Mucosa of descending colon (tissue), 3 donors: ENCODE results near the gene FMO2. TPM values are rescaled to one million over a fixed set of nuclear protein-coding genes. Genes with fewer than 3 reads are reported as not detected.
"Not testable (repeated sequence)": the region's sequence is repeated elsewhere in the genome, so short reads cannot be mapped to it uniquely, and the experiment has no call there.

Source experiments
- ATAC-seq: fragments of 200-7000 bp; cut with Tn5 transposase; one replicate; pipeline ENCODE4 v1.9.1; 2020; ENCODE audit warnings: mild to moderate bottlenecking, moderate library complexity
- DNase-seq, 3 donors: peaks; one replicate each; pipeline ENCODE4 v3.0.0-alpha.2; 2020
- H3K36me3 ChIP-seq: fragments of 200-600 bp; one replicate; pipeline ENCODE4 v1.8.0; 2021; ENCODE audit warnings: low read depth, mild to moderate bottlenecking
- H3K4me1 ChIP-seq: fragments of 200-600 bp; one replicate; pipeline ENCODE4 v1.8.0; 2021; ENCODE audit warnings: low read depth, mild to moderate bottlenecking
- H3K4me3 ChIP-seq: fragments of 200-600 bp; one replicate; pipeline ENCODE4 v1.8.0; 2021; ENCODE audit warnings: mild to moderate bottlenecking
- H3K9me3 ChIP-seq: fragments of 200-600 bp; one replicate; pipeline ENCODE4 v1.8.0; 2021; ENCODE audit warnings: mild to moderate bottlenecking
- intact Hi-C, 2 donors: fragments of 100-400 bp; cut with DNase I in 1 of 2; cut with micrococcal nuclease in 1 of 2; formaldehyde crosslinking; loops; one replicate each; pipeline versions ENCODE4 v1.11.0 to v1.11.1; 2022; cut with DNase I, micrococcal nuclease
- total RNA-seq, 3 donors: library from RNA; stranded (reverse); fragmentation: NEBNext Ultra II Directional in 2 of 3; extraction: Animal tissue kit (Norgen Biotek cat#: 25700) in 2 of 3; gene quantifications; one replicate each; pipeline versions ENCODE4 v1.2.1 to v1.2.4, GENCODE V29; 2021 to 2023
- TF ChIP-seq, protein P1 (sequence below): fragments of 200-600 bp; IDR thresholded peaks from one replicate; pipeline ENCODE4 v1.8.0; 2022; ENCODE audit warnings: antibody characterized with exemption, mild to moderate bottlenecking
- donor health status: DM: no; HTN: no; CAD: no; lungs with moderate emphysema.
- donor health status: DM: no; HTN: no; CAD: no.
- donor health status: DM: no; HTN: yes; CAD: no.

The FMO2 gene
- total RNA-seq, 3 donors from 2014 or later: 0.55 to 6.1 (median 1.2) TPM

DNA sequence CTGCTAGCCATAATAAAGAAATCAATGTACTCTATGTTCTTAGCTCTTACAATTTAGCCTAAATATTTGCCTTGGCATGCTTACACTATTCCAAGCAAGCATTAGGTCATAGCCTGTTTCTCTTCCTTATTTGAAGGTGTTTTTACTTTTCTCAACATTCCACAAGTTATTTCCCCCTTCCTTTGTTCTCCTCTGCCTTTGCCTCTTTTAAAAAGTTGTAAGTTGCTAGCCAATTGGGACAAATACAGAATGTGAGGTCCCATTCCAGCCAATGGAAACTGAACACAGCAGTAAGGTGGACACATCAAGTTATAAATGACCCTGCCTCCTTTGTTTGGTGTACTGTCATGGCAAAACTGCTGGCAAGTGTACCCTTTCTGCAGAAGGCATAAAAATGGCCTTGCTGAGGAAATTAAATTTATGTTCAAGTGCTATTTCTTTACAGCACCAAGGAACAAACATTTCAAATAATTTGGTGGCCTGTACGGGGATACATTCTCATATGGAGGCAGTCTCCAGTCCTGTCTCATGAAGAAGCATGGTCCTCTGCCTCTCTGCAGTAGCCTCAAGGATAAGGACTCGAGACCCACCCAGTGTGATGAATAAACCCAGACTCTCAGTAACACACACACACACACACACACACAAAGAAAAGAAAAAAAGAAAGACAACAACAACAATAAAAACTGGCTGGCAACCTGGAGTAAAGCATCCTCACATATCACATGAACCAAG is 34.4 kb downstream of the FMO2 start:
- DNase-seq (no peak), ATAC-seq (no peak)
- Histone ChIP-seq H3K9me3 (no peaks in the 10 kb centered on the region), H3K36me3 (no peaks in the 10 kb centered on the region), H3K4me3 (no peak overlapping the region), H3K4me1 (peaks cover 4% of the 10 kb centered on the region)
- intact Hi-C loops: no loop called here
- TF ChIP-seq, protein P1, sequence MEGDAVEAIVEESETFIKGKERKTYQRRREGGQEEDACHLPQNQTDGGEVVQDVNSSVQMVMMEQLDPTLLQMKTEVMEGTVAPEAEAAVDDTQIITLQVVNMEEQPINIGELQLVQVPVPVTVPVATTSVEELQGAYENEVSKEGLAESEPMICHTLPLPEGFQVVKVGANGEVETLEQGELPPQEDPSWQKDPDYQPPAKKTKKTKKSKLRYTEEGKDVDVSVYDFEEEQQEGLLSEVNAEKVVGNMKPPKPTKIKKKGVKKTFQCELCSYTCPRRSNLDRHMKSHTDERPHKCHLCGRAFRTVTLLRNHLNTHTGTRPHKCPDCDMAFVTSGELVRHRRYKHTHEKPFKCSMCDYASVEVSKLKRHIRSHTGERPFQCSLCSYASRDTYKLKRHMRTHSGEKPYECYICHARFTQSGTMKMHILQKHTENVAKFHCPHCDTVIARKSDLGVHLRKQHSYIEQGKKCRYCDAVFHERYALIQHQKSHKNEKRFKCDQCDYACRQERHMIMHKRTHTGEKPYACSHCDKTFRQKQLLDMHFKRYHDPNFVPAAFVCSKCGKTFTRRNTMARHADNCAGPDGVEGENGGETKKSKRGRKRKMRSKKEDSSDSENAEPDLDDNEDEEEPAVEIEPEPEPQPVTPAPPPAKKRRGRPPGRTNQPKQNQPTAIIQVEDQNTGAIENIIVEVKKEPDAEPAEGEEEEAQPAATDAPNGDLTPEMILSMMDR: no peak

DNA sequence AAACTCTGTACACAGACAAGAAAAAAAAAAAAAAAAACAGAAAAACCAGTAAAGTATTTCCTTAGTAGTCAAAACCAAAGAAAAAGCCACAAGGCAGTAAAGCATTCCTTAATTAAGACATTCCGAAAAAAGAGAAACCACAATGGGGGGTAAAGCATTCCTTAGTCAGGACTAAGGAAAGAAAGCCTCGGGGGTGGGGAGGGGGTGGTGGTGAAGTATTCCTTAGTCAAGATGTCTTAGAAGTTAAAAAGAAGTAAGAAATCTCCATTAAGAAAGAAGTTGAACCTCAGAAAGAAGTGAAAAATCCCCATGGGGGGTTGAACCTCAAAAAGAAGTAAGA is 35.0 kb downstream of the FMO2 start:
- intact Hi-C loops: no loop called here
- ATAC-seq: no peak
- peaks cover 4% of the 10 kb centered on the region for H3K4me1 ChIP-seq

DNA sequence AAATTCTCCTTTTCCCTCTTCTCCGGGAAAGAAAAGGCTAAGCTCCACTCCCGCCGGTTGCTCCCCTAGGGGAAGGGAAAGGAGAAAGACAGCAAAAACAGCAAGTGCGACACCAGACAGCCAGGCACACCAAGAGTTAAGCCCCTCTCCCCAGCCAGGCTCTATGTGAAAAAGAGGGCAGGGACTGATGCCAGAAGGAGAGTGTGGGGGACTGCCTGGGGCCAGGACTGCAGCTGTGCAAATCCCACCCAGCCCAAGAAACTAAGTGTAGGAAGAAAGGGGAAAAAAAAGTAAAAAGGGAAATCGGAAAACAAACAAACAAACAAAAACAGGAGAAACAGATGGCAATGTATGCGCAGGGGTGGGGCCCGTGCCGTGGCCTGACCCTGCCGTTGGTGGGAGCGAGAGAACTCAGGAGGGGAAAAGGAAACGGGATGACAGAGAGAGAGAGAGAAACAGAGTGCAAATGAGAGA is 35.5 kb downstream of the FMO2 start:
- H3K9me3 ChIP-seq: no peaks in the 10 kb centered on the region
- no peak overlapping the region for H3K4me3 ChIP-seq
- ATAC-seq: no peak
- peaks cover 4% of the 10 kb centered on the region for H3K4me1 ChIP-seq
- TF ChIP-seq, protein P1: no peak
- DNase-seq: no peak
- intact Hi-C loops: no loop called here
- H3K36me3 ChIP-seq: no peaks in the 10 kb centered on the region

More for the DNA sequence above, 35.0 kb downstream of the FMO2 start:
- H3K9me3 ChIP-seq: no peaks in the 10 kb centered on the region
- TF ChIP-seq, protein P1: no peak
- DNase-seq: no peak
- no peak overlapping the region for H3K4me3 ChIP-seq
- H3K36me3 ChIP-seq: no peaks in the 10 kb centered on the region

DNA sequence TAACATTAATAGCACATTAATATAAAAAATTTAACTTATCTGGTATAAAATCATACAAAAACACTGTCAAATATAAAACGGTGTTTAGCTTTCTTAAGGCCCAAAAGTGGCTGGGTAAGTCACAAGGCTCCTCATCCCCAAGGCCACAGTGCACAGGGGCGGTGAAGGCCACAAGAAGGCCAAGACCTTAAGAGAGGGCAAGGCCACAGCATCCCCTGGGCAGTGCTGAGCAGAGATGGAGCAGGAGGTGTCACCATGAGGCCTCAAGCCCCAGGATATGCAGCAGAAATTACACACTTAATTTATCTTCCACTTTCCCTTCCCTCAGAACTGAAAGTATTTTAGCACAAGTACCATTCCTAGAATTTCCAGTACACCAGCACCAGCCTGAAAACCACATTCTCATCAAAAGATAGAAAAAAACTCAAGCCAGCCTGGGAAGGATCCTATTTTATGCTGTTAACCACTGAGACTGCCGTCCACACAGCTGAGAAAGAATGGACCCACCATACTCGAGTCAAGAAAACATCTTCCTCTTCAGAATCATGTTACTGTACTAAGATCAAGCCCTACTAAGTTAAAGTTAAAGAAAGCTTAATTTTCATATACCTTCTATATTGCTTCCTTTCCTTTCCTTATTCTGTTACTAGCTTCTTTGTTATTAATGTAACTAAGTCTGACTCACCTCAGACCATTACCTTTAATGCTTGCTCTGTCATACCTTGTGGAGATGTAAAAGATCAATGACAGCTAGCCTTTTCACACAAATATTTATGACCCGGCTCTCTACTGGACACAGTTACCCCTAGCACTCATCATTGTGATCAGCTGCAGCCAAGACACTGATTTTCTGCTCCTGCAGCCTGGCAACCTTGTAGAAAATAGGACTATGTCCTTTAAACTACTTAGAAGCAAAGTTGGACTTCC is 36.8 kb downstream of the FMO2 start:
- no peaks in the 10 kb centered on the region for H3K36me3 ChIP-seq
- ATAC-seq: no peak
- DNase-seq: no peak
- H3K9me3 ChIP-seq: no peaks in the 10 kb centered on the region
- H3K4me1 ChIP-seq: peaks cover 4% of the 10 kb centered on the region
- TF ChIP-seq, protein P1: no peak
- intact Hi-C loops: no loop called here
- H3K4me3 ChIP-seq: no peak overlapping the region

DNA sequence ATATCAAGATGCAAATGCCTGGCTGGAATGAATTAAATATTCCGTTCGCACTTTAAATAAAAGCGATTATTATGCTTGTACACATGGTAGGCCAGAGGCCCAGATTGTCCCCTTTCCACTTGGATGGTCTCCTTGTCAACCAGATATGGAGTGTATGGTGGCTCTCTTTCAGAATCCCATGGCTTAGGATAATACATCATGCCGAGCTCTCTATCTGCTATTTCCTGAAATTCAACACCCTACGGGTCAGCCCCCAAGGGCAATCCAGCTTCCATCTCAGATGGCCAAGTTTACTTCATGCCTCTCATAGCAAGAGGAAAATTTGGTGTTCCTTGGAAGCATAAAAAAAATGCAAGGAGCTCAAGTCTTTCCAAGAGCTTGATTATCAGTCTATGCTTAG is 37.8 kb downstream of the FMO2 start:
- no peaks in the 10 kb centered on the region for H3K36me3 ChIP-seq
- H3K9me3 ChIP-seq: no peaks in the 10 kb centered on the region
- intact Hi-C loops: no loop called here
- DNase-seq (no peak), ATAC-seq (no peak)
- H3K4me1 ChIP-seq: peaks cover 4% of the 10 kb centered on the region
- TF ChIP-seq, protein P1: no peak
- no peak overlapping the region for H3K4me3 ChIP-seq

DNA sequence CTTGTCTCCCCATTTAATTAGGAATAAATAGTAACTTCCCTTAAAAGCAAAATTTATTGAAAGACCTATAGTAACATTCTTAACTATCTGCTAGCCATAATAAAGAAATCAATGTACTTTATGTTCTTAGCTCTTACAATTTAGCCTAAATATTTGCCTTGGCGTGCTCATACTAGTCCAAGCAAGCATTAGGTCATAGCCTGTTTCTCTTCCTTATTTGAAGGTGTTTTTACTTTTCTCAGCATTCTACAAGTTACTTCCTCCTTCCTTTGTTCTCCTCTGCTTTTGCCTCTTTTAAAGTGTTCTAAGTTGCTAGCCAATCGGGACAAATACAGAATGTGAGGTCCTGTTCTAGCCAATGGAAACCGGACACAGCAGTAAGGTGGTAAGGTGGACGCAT is 39.2 kb downstream of the FMO2 start:
- DNase-seq, intact Hi-C loops, ATAC-seq, H3K9me3 ChIP-seq, H3K4me1 ChIP-seq, H3K36me3 ChIP-seq, H3K4me3 ChIP-seq: not testable (repeated sequence)
